GM12878 (cell line): Measurements from ENCODE around the gene PAIP2.

Experiments used
- ATF3 ChIP-seq: IDR thresholded peaks from 2 replicates; pipeline ENCODE4 v1.6.1; 2011; ENCODE audit warnings: low read depth, mild to moderate bottlenecking, low read length, moderate library complexity, borderline replicate concordance; ENCODE audit errors: extremely low read depth
- EGR1 ChIP-seq, 2 experiments: IDR thresholded peaks; 1 replicate in 1 of 2; 2 replicates in 1 of 2; pipeline ENCODE4 v1.6.1; 2011 to 2012; ENCODE audit warnings: low read depth in 2 of 2, low read length in 2 of 2, borderline replicate concordance in 1 of 2, mild to moderate bottlenecking in 1 of 2, moderate library complexity in 1 of 2
- ESRRA ChIP-seq: IDR thresholded peaks from 2 replicates; pipeline ENCODE4 v1.6.1; 2012; ENCODE audit warnings: mild to moderate bottlenecking, low read length, improper control_type of control experiment
- EZH2 ChIP-seq: IDR thresholded peaks from 2 replicates; pipeline ENCODE4 v1.6.1; 2012; ENCODE audit warnings: low read depth, mild to moderate bottlenecking, control low read depth, inconsistent platforms, low read length, borderline replicate concordance; ENCODE audit not compliant: control insufficient read depth
- HDGF ChIP-seq: fragments of 450-650 bp; IDR thresholded peaks from 2 replicates; pipeline ENCODE4 v1.6.1; 2016; ENCODE audit warnings: antibody characterized with exemption
- KDM1A ChIP-seq: fragments of 200-600 bp; sonication (generic); IDR thresholded peaks from 2 replicates; pipeline ENCODE4 v1.6.1; 2016; ENCODE audit warnings: borderline replicate concordance
- RCOR1 ChIP-seq: conservative IDR thresholded peaks from 2 replicates; pipeline ENCODE4 v1.6.1; 2012; ENCODE audit warnings: low read depth, low read length, improper control_type of control experiment
- SIN3A ChIP-seq: IDR thresholded peaks from 2 replicates; pipeline ENCODE4 v1.6.1; 2012; ENCODE audit warnings: low read depth, low read length, improper control_type of control experiment
- TF ChIP-seq, protein P1 (sequence below): IDR thresholded peaks from 2 replicates; pipeline ENCODE4 v1.6.1; 2011; ENCODE audit warnings: borderline replicate concordance, low read depth, mild to moderate bottlenecking, moderate library complexity, mixed read lengths, low read length; ENCODE audit not compliant: insufficient read depth; ENCODE audit errors: extremely low read length
- TF ChIP-seq, protein P2 (sequence below), 3 experiments: IDR thresholded peaks in 2 of 3; conservative IDR thresholded peaks in 1 of 3; 2 replicates each; pipeline ENCODE4 v1.5.1; 2011; ENCODE audit warnings: low read depth in 3 of 3, low read length in 3 of 3, mild to moderate bottlenecking in 3 of 3, control low read depth in 2 of 3, moderate library complexity in 2 of 3, inconsistent platforms in 1 of 3, mixed read lengths in 1 of 3; ENCODE audit not compliant: control insufficient read depth in 2 of 3, insufficient read depth in 1 of 3; ENCODE audit errors: extremely low read depth in 1 of 3

DNA sequence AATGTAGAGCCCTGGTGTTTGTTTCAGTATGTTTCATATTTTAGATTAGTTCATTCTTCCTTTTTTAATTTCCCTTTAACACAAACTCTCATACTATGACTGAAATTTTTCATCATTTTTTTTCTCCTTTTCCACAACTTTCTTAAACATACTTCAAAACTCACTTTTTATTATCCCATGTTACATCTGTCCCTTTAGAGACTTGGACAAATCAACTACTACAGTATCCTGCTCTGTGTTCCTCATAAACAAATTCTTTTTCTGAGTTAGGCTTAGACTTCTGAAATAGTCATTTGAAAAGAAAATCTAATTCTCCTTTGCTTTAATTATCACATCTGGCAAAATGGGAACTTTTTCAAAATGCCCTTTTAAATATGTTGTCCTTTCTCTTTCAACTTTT lies 32.9 kb upstream of the PAIP2 start:
- TF ChIP-seq EZH2 (no peak), HDGF (no peak), KDM1A (no peak), SIN3A (no peak), ESRRA (no peak), ATF3 (no peak), RCOR1 (no peak), EGR1 (IDR thresholded peaks at IDR 0.05; ENCODE audit: borderline replicate concordance in 1 of 2, low read depth in 2 of 2, low read length in 2 of 2) (no peak)
- TF ChIP-seq, protein P1, sequence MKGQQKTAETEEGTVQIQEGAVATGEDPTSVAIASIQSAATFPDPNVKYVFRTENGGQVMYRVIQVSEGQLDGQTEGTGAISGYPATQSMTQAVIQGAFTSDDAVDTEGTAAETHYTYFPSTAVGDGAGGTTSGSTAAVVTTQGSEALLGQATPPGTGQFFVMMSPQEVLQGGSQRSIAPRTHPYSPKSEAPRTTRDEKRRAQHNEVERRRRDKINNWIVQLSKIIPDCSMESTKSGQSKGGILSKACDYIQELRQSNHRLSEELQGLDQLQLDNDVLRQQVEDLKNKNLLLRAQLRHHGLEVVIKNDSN = no peak
- TF ChIP-seq, protein P2, sequence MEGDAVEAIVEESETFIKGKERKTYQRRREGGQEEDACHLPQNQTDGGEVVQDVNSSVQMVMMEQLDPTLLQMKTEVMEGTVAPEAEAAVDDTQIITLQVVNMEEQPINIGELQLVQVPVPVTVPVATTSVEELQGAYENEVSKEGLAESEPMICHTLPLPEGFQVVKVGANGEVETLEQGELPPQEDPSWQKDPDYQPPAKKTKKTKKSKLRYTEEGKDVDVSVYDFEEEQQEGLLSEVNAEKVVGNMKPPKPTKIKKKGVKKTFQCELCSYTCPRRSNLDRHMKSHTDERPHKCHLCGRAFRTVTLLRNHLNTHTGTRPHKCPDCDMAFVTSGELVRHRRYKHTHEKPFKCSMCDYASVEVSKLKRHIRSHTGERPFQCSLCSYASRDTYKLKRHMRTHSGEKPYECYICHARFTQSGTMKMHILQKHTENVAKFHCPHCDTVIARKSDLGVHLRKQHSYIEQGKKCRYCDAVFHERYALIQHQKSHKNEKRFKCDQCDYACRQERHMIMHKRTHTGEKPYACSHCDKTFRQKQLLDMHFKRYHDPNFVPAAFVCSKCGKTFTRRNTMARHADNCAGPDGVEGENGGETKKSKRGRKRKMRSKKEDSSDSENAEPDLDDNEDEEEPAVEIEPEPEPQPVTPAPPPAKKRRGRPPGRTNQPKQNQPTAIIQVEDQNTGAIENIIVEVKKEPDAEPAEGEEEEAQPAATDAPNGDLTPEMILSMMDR (IDR thresholded peaks at IDR 0.05 in 2 of 3, conservative IDR thresholded peaks at IDR 0.05 in 1 of 3; ENCODE audit: control insufficient read depth in 2 of 3, extremely low read depth in 1 of 3, insufficient read depth in 1 of 3, low read depth in 3 of 3, low read length in 3 of 3) = no peak
